Kasumi-1 (cell line): ENCODE data around the gene SUZ12.
"Not testable (repeated sequence)": the region's sequence is repeated elsewhere in the genome, so short reads cannot be mapped to it uniquely, and the experiment has no call there.

Source experiments
- DNase-seq, 2 experiments: peaks; one replicate each; lab custom pipeline; 2025; lab: John Stamatoyannopoulos, UW

The SUZ12 gene

DNA sequence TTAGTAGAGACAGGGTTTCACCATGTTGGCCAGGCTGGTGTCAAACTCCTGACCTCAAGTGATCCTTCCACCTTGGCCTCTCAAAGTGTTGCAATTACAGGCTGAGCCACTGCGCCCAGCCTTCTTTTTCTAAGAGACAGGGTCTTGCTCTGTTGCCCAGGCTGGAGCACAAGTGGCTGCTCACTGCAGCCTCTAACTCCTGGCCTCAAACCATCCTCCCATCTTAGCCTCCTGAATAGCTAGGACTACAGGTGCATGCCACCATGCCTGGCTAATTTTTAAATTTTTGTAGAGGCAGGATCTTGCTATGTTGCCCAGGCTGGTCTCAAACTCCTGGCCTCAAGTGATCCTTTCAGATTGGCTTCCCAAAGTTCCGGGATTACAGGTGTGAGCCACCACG, 15.1 kb downstream of the SUZ12 start:
- DNase-seq: not testable (repeated sequence)

DNA sequence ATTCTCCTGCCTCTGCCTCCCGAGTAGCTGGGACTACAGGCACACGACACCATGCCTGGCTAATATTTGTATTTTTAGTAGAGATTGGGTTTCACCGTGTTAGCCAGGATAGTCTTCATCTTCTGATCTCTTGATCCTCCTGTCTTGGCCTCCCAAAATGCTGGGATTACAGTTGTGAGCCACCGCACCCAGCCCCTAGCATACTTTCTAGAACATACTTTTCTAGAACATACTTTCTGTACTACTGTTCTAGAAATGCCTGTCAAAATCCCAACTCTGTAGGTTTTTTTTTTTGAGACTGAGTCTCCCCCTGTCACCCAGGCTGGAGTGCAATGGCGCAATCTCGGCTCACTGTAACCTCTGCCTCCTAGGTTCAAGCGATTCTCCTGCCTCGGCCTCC, 27.3 kb downstream of the SUZ12 start:
- not testable (repeated sequence) for DNase-seq

DNA sequence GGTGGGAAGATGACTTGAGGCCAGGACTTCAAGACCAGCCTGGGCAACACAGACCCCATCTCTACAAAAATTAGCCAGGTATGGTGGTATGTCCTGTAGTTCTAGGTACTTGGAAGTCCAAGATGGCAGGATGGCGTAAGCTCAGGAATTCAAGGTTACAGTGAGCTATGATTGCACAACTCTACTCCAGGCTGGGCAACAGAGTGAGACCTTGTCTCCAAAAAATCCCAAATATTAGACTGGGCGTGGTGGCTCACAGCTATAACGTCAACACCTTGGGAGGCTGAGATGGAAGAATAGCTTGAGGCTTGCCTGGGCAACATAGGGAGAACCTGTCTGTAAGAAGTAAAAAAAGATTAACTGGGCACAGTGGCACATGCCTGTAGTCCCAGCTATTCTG, 30.8 kb downstream of the SUZ12 start:
- DNase-seq: no peak

GRCh38 chr17:31970416-31970815, 33.6 kb downstream of the SUZ12 start:
- not testable (repeated sequence) for DNase-seq

DNA sequence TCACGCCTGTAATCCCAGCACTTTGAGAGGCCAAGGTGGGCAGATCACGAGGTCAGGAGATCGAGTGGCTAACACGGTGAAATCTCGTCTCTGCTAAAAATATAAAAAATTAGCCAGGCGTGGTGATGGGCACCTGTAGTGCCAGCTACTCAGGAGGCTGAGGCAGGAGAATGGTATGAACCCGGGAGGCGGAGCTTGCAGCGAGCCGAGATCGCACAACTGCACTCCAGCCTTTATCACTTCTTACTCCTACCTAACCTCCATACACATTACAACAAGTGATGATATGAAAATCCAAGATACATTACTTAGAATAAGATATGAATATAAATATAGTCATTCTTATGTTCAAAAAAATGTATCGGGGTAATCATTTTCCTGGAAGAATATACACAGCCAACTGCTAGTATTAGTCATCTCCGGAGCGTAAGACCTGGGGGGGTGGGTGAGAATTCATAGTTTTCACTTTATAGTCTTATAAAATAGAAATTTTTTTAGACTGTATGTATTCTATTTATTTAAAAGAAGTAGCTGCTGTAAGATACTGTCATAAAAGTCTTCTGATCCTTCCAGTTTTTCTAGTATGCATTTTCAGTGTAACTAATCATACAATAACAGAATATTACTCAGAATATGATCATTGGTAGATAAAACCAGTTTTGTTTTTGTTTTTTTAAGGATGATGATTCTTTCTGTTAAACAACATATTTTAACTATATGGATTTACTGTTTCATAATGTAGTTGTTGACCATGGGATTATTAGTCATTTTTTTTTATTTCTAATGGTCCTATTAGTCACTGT, 37.7 kb downstream of the SUZ12 start:
- not testable (repeated sequence) for DNase-seq

DNA sequence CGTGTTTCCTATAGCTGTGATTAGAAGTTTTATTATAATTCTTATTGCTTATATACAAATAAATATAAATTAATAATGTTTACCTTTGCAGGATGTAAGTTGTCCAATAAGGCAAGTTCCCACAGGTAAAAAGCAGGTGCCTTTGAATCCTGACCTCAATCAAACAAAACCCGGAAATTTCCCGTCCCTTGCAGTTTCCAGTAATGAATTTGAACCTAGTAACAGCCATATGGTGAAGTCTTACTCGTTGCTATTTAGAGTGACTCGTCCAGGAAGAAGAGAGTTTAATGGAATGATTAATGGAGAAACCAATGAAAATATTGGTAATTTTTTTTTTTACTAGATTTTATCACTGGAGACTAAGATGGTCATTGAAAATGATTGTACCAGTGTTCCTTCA, 38.6 kb downstream of the SUZ12 start:
- DNase-seq: not testable (repeated sequence)

GRCh38 chr17:31991821-31992220, 55.0 kb downstream of the SUZ12 start:
- DNase-seq: not testable (repeated sequence)

GRCh38 chr17:31997005-31997404, 60.2 kb downstream of the SUZ12 start:
- no peak for DNase-seq

DNA sequence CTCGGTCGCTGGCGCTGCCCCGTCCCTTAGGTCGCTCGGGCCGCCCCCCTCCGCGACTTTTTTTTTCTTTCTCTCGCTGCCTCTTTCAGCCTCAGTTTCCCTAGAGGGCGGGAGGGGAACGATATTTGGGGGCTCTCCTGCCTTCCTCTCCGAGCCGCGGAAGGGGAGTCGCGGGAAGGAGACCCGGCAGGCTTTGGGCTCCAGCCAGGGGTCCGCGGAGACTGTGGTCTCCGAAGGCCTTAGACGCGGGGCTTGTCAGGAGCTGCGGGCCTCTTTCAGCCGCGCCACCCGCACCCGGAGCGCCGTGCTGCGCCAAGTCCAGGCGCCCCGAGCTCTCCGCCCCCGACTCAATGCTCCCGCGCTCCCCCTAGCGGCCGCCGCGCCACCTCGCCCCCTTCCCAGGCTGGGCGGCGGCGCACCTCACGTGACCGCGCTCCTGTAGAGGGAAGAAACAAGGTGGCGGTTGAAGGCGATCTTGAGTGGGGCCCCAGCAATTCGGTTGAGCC, 70.2 kb downstream of the SUZ12 start, which contains the start of gene LRRC37B:
Gene LRRC37B, plus strand, starts transcription at position 427 of the 506 bp plus-strand sequence. CDS start 14,010 bp downstream, outside the sequence.
- peak; percentile 83 to 89 for DNase-seq

DNA sequence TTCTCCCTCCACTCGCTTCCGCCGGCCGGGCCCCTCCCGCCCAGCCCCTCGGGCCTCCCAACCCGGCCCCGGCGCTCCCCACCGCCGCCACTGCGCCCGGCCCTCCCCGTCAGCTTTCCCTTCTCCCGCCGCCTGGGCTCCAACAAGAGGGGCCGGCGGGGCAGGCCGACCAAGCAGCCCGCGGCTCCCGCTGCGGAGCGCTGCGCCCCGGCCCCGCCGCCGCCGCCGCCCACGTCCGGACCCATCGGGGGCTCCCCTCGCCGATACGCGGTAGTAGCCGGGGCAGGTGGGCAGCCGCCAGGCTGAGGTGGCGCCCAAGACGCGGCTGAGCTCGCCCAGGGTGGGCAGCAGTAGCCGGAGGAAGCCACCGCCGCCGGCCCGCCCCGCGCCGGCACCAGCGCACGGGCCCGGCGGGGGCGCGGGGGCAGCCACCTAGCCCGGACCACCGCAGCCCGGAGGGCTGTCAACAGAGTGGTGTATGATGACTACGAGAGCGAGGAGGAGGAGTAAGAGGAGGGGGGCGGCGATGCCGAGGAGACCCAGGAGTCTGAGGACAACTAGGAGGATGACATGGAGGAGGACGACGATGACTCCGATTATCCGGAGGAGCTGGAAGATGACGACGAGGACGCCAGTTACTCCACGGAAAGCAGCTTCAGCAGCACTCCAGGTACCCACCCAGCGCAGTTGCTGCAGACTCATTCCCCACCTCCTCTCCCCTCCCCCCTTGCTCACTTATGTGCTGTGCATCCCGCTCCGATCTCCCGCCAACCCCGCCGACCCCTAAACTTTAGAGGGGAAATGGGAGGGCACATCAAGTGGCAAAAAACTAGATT, 70.9 kb downstream of the SUZ12 start:
- DNase-seq: peak; percentile 57 to 75

DNA sequence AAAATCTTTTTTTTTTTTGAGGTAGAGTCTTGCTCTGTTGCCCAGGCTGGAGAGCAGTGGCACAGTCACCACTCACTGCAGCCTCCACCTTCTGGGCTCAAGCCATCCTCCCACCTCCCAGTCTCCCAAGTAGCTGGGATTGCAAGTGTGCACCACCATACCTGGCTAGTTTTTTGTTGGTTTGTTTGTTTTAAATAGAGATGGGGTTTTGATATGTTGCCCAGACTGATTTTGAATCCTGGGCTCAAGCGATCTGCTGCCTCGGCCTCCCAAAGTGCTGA, 72.4 kb downstream of the SUZ12 start:
- no peak for DNase-seq

- DNase-seq: no peak
Observed at GRCh38 chr17:32010114-32010513, 73.3 kb downstream of the SUZ12 start.

DNA sequence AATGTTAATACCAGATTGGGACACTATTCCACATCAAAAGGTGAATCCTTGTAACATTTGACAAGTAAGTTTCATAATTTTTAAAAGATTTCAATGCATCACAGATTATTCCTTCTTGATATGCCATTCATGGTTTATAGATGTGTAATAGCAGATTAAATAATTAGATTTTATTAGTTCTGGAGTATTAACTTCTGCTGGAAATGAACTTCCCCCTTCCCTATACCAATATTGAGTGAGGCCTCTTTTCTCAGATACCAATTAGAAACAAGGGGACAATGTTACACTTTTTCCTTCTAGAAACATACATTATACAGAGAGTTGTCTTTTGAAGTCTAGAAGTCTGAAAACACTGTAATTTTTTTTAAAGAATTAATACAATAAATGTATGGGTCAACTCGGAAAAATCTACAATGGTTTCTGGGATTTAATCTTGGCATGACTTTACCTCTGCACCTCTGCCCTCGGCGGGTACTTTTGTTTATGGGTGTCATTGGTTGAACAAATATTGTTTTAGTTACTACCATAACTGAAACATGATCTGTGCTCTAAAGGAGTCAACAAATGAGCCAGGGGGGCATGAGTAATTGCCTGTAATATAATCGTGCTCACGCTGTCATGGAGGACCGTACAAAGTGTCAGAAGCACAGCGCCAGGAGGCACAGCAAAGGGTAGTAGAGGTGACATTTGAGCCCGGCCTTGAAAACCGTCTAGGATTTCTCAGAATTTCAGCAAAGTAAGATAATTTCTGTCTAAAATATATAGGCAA, 78.6 kb downstream of the SUZ12 start:
- no peak for DNase-seq

- DNase-seq: peak; percentile 28 to 68
Observed at GRCh38 chr17:32016231-32016630, 79.4 kb downstream of the SUZ12 start.

GRCh38 chr17:32019228-32019627, 82.4 kb downstream of the SUZ12 start:
- DNase-seq: no peak

DNA sequence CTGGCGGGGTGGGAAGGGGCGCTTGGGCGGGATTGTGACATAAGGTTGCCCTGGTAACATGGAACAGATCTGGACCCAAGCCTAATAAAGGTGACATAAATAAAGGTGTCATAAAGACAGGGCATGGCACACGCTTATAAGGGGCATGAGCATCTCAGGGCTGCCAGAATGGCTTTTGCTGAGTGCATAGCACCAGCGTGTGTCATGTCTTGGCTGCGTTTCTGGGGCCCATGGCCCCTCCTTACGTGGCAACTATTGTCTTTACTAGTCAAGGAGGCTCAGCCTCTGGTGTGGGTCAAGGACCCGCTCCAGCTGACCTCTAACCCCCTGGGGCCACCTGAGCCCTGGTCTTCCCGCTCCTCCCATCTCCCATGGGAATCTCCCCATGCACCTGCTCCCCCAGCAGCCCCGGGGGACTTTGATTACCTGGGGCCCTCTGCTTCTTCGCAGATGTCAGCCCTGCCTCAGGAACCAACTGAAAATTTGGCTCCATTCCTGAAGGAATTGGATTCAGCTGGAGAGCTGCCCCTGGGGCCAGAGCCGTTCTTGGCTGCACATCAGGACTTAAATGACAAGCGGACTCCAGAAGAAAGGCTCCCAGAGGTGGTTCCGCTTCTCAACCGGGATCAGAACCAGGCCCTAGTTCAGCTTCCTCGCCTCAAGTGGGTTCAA, 84.3 kb downstream of the SUZ12 start:
- no peak for DNase-seq

DNA sequence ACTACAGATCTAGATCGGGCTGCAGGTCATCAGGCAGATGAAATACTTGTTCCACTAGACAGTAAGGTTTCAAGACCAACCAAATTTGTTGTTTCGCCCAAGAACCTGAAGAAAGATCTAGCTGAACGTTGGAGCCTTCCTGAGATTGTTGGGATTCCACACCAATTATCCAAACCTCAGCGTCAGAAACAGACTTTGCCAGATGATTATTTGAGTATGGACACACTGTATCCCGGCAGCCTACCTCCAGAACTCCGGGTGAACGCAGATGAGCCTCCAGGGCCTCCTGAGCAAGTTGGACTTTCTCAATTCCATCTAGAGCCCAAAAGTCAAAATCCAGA, 84.8 kb downstream of the SUZ12 start:
- DNase-seq: no peak

- not testable (repeated sequence) for DNase-seq
Observed at GRCh38 chr17:32022554-32022953, 85.7 kb downstream of the SUZ12 start.

DNA sequence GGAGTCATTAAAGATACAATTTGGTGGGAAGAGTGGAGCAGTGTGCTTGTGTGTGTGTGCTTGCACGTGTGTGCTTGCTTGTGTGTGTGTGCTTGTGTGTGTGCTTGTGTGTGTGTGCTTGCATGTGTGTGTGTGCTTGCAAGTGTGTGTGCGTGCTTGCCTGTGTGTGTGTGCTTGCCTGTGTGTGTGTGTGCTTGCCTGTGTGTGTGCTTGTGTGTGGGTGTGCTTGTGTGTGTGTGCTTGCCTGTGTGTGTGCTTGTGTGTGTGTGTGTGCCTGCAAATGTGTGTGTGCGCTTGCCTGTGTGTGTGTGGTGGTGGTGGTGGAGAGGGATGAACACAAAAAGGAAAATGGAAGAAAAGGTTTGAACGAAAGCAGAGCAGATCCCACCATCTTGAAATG, 90.5 kb downstream of the SUZ12 start:
- not testable (repeated sequence) for DNase-seq

DNA sequence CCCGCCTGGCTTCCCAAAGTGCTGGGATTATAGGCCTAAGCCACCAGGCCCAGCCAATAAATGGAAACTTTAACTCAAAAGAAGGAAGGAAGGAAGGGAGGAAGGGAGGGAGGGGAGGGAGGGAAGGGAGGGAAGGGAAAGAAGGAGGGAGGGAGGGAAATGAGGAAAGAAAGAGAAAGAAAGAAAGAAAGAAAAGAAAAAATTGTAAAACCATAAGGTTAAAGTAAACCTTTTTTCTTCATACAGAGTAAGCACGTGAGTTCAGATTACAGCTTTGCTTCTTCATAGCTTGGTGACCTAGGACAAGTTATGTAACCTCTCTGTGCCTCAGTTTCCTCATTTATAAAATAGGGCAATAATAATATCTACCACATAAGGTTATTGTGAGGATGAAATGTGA, 96.4 kb downstream of the SUZ12 start:
- DNase-seq: no peak

DNA sequence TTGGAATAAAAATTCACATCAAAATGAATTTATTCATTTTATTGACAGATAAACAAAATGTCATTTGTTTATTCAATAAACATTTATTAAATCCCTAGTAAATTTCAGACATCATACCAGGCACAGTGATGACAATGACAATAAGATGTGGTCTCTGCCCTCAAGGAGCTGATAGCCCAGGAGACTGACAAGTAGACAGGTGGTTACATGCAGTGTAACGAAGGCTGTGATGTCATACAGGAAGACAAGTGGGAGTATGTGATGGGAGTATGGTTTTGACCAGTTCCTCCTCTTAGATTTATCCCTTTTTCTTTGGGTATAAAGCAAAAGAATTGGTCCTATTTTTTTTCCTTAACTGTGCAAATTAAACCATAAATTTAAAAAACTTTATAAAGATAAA, 97.0 kb downstream of the SUZ12 start:
- not testable (repeated sequence) for DNase-seq

DNA sequence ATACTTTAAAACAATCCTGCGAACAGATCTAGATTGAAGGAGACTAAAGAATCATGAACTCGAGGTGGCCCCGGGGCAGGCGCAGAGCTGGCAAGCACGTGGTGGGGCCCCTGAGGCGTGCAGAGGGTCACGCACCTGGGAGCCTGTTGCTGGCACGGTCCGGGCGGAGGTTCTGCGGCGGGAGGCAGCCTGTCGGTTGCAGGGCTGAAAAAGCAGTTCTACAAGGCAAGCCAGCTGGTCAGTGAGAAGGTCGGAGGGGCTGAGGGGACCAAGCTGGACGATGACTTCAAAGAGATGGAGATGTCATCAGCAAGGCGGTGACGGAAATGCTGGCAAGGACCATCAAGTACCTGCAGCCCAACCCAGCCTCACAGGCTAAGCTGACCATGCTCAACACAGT, 103.4 kb downstream of the SUZ12 start:
- not testable (repeated sequence) for DNase-seq
